Measurements from ENCODE around the gene RNU6-1.

The RNU6-1 gene

DNA sequence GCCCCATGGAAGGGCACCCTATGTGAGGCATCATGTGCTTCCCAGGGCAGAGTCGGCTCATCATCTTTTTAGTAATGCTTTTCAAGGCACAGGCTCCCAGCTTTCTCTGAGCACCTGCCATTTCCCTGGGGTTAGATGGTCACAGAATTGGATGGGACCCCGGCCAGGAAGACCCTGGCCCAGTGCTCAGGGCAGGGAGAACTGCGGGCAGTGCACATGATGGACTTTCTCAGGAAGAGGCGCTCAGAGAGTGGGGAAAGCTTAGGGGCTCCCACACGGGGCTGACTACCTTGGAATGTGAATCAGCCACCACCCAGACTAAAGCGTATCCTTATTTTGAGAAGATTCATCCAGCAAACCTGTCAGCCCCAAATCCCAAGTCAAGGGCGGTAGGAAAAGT, 31.0 kb downstream of the RNU6-1 start:
- Histone ChIP-seq H3K79me2 (ENCODE audit: insufficient read depth, low read length) (no peaks in the 10 kb centered on the region), H3K9ac (ENCODE audit: low read length) (no peak overlapping the region), H3K9me3 (ENCODE audit: low read length) (no peaks in the 10 kb centered on the region), H3K4me1 (ENCODE audit: insufficient read depth, low read length, severe bottlenecking) (peaks cover 64% of the 10 kb centered on the region), H4K20me1 (ENCODE audit: insufficient read depth, low read length) (no peaks in the 10 kb centered on the region), H3F3A (ENCODE audit: insufficient read depth, low read length) (no peaks in the 10 kb centered on the region), H3K4me2 (ENCODE audit: low read length) (no peak overlapping the region), H2AFZ (ENCODE audit: low read length) (no peak overlapping the region), H3K4me3 (ENCODE audit: low read depth, low read length, poor library complexity, severe bottlenecking) (no peak overlapping the region), H3K27ac (ENCODE audit: low read depth, low read length, poor library complexity, severe bottlenecking) (peak overlapping the region; percentile 38), H3K27me3 (ENCODE audit: insufficient read depth, low read length) (no peaks in the 10 kb centered on the region), H3K36me3 (ENCODE audit: insufficient read depth, low read length) (no peaks in the 10 kb centered on the region), H3K9me2 (ENCODE audit: low read depth, low read length) (no peaks in the 10 kb centered on the region)
- TF ChIP-seq EZH2 (IDR thresholded peaks at IDR 0.05; ENCODE audit: borderline replicate concordance, low read length): no peak
- TF ChIP-seq, protein P1, sequence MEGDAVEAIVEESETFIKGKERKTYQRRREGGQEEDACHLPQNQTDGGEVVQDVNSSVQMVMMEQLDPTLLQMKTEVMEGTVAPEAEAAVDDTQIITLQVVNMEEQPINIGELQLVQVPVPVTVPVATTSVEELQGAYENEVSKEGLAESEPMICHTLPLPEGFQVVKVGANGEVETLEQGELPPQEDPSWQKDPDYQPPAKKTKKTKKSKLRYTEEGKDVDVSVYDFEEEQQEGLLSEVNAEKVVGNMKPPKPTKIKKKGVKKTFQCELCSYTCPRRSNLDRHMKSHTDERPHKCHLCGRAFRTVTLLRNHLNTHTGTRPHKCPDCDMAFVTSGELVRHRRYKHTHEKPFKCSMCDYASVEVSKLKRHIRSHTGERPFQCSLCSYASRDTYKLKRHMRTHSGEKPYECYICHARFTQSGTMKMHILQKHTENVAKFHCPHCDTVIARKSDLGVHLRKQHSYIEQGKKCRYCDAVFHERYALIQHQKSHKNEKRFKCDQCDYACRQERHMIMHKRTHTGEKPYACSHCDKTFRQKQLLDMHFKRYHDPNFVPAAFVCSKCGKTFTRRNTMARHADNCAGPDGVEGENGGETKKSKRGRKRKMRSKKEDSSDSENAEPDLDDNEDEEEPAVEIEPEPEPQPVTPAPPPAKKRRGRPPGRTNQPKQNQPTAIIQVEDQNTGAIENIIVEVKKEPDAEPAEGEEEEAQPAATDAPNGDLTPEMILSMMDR (IDR thresholded peaks at IDR 0.05; ENCODE audit: low read length): no peak

DNA sequence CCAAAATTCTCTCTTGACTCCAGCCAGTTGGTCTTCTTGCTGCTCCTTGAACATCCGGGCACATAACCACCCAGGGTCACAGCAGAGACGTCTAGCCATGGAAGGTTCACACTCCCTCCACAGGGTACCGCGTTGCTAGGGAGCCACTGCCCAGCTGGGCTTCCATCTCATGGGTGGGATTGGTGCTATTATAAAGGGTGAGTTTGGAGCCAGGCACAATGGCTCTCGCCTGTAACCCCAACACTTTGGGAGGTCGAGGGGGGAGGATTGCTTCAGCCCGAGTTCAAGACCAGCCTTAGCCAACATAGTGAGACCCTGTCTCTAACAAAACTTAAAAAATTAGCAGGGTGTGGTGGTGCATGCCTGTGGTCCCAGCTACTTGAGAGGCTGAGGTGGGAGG, 32.0 kb downstream of the RNU6-1 start:
- H4K20me1 ChIP-seq (ENCODE audit: insufficient read depth, low read length): no peaks in the 10 kb centered on the region
- no peak overlapping the region for H3K9ac ChIP-seq (ENCODE audit: low read length)
- no peaks in the 10 kb centered on the region for H3K9me2 ChIP-seq (ENCODE audit: low read depth, low read length)
- H3K9me3 ChIP-seq (ENCODE audit: low read length): no peaks in the 10 kb centered on the region
- H3F3A ChIP-seq (ENCODE audit: insufficient read depth, low read length): no peaks in the 10 kb centered on the region
- no peak for TF ChIP-seq EZH2 (IDR thresholded peaks at IDR 0.05; ENCODE audit: borderline replicate concordance, low read length)
- TF ChIP-seq, protein P1 (IDR thresholded peaks at IDR 0.05; ENCODE audit: low read length): no peak
- H2AFZ ChIP-seq (ENCODE audit: low read length): no peak overlapping the region
- no peak overlapping the region for H3K4me3 ChIP-seq (ENCODE audit: low read depth, low read length, poor library complexity, severe bottlenecking)
- H3K36me3 ChIP-seq (ENCODE audit: insufficient read depth, low read length): no peaks in the 10 kb centered on the region
- H3K79me2 ChIP-seq (ENCODE audit: insufficient read depth, low read length): no peaks in the 10 kb centered on the region
- no peak overlapping the region for H3K4me2 ChIP-seq (ENCODE audit: low read length)
- H3K27me3 ChIP-seq (ENCODE audit: insufficient read depth, low read length): no peaks in the 10 kb centered on the region
- H3K27ac ChIP-seq (ENCODE audit: low read depth, low read length, poor library complexity, severe bottlenecking): peak overlapping the region; percentile 86
- H3K4me1 ChIP-seq (ENCODE audit: insufficient read depth, low read length, severe bottlenecking): peaks cover 64% of the 10 kb centered on the region

DNA sequence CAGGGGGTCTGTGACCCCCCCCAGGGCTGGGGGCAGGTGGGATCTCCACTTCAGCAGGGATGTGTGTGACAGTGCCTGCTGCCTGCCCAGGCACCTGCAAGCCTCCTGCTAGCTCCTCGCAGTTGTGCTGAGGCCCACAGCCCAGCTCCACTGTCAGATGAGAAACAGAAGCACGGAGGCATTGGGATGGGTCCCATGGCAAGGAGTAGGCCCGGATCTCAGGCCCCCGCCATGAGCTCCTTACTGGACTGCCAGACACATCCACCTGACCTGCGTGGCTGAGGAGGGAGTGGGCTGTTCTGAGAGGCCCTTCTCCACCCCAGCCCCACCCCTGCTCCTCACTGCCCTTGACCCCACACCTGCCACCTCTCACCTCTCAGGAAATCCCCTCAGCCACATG, 32.7 kb downstream of the RNU6-1 start:
- Histone ChIP-seq H3K9ac (ENCODE audit: low read length) (no peak overlapping the region), H3F3A (ENCODE audit: insufficient read depth, low read length) (no peaks in the 10 kb centered on the region), H3K79me2 (ENCODE audit: insufficient read depth, low read length) (no peaks in the 10 kb centered on the region), H3K27me3 (ENCODE audit: insufficient read depth, low read length) (no peaks in the 10 kb centered on the region), H2AFZ (ENCODE audit: low read length) (no peak overlapping the region), H3K4me2 (ENCODE audit: low read length) (no peak overlapping the region), H3K4me3 (ENCODE audit: low read depth, low read length, poor library complexity, severe bottlenecking) (no peak overlapping the region), H3K9me3 (ENCODE audit: low read length) (no peaks in the 10 kb centered on the region), H3K4me1 (ENCODE audit: insufficient read depth, low read length, severe bottlenecking) (peaks cover 60% of the 10 kb centered on the region), H3K36me3 (ENCODE audit: insufficient read depth, low read length) (no peaks in the 10 kb centered on the region), H3K9me2 (ENCODE audit: low read depth, low read length) (no peaks in the 10 kb centered on the region), H3K27ac (ENCODE audit: low read depth, low read length, poor library complexity, severe bottlenecking) (peak overlapping the region; percentile 86), H4K20me1 (ENCODE audit: insufficient read depth, low read length) (no peaks in the 10 kb centered on the region)
- TF ChIP-seq, protein P1 (IDR thresholded peaks at IDR 0.05; ENCODE audit: low read length): no peak
- no peak for TF ChIP-seq EZH2 (IDR thresholded peaks at IDR 0.05; ENCODE audit: borderline replicate concordance, low read length)

All from OCI-LY1 (cell line).